HG03135 (cell line): ENCODE measurements around the gene RNF43.
"Not testable (repeated sequence)": the region's sequence is repeated elsewhere in the genome, so short reads cannot be mapped to it uniquely, and the experiment has no call there.

ENCODE experiments used
- ATAC-seq: cut with Tn5 transposase; IDR thresholded peaks from one replicate; pipeline ENCODE4 v1.9.1; 2021; ENCODE audit warnings: mild to moderate bottlenecking, moderate library complexity; ENCODE audit not compliant: unreplicated experiment

RNF43 gene

DNA sequence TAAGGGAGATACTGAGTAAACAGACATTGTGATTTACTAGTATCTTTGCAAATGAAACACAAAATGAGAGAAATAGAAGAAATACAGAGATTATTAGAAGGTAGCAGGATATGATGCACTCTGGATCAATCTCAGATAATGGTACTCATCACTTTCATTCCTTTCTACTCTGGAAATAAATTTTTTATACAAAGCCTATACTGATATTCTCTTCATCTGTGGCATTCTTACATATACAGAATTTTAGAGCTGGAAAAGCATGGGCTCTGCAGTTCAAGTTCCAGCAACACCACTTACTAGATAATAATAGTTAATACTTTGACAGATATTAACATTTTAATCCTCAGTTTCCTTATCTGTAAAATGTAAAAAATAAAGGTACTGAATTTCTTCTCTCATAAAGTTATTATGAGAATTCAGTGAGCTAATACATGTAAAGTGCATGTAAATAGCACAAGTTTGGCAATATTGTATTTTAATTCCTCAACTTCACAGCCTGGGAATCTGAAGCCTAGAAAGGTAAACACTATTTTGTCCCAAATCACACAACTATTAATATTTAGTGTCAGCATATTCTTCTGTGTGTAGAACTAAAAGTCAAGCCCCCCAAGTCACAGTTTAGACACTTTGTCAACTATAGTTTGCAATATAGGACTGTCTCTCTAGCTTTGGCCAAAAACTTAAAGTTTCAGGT lies 6.5 kb downstream of the RNF43 start:
- no peak for ATAC-seq

DNA sequence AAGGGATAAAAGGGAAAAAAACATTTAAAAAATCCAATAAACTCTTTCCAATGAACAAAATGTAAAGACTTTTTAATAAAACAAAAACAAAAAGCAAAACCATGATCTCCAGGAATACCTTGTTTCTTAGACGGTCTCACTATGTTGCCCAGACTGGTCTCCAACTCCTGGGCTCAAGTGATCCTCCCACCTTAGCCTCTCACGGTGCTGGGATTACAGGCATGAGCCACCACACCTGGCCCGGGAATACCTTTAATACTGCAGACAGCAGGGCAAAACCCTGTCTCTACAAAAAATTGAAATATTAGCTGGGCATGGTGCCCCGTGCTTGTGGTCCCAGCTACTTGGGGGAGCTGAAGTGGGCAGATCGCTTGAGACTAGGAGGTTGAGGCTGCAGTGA lies 7.9 kb downstream of the RNF43 start:
- no peak for ATAC-seq

DNA sequence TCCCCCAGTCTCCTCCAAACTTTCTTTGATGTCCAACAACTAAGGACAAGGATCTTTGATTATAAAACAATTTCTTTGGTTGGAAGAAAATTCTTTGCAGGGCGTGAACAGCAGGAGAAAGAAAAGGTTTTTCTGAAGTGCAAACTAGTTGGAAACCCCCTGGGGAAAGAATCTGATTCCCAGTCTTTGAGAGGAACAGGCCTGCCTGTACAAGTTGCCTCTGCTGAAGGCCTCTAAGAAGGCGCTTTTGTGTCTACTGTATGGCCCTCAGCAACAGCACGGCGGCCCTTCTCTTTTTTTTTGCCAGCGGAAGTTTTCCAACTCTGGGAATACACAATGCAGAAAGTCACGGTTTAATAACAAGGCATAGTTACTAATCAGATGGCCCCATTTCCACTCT lies 14.0 kb downstream of the RNF43 start:
- ATAC-seq, result no peak

DNA sequence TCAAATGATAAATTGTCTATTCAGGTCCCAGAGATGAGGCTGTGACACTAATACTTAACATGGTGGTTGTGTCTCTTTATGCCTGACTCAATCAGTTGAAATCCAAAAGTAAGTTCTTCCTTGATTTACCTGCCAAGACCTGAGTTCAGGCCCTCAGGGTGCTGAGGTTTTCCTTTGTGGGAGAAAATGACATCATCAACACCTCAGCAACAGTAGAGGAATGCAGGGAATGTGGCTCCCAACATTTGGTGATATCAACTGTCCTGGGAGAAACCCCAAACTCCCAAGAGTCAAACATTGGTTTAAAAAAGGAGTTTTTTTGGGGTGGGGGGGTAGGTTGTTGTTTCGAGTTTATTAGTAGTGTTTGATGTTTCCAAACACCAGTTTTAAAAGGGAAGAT lies 14.7 kb downstream of the RNF43 start:
- no peak for ATAC-seq

DNA sequence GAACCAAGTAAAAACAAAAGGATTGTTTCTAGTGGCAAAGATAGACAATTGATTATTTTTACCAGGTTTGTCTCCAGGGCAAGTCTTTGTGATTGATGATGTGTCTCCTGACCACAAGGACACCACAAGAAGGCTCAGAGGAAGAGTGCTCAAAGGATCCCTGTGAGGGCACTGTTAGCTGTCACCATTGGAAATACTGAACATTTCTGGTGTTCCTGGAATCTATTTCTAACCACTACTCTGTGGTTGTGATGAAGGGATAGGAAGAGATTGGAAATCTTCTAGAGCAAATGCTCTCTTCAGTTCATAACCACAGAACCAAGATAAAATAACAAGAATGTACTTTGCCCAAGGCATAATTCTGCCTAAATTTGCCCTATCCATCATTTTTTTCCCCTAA lies 15.3 kb downstream of the RNF43 start:
- no peak for ATAC-seq

DNA sequence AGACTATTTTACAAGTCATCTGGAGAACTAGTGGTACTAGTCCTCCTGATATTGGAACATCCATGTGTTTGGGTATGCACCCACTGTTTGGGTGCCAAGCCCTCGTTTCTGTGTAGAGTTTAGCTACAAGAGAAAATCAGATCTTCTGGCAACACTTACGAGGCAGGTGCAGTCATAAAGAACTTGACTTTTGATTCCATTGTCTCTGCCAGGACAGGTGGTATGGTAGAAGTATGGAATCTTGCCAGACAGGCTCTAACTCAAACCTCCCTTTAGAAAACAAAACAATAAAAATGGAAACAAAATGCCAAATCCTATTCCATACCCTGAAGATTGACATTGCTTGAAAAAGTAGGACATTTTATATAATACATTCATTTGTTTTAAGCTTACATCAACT lies 16.0 kb downstream of the RNF43 start:
- no peak for ATAC-seq

DNA sequence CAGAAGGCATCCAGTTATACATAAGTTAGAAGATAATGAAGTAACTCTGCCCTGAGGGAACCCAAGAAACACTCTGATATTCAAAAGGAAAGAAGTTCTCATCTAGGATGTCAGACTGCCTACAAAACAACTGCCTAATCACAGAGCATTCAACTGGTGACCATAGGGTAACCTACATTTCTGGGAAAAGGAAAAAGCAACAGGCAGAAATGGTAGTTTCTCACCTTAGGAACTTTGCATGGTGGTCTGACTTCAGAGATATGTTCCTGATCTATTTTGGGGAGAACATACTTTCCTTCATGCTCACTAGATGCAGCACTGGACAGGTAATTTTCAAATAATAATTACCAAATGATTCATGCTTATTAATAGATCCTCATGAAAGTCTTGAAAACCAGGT lies 16.5 kb downstream of the RNF43 start:
- no peak for ATAC-seq

DNA sequence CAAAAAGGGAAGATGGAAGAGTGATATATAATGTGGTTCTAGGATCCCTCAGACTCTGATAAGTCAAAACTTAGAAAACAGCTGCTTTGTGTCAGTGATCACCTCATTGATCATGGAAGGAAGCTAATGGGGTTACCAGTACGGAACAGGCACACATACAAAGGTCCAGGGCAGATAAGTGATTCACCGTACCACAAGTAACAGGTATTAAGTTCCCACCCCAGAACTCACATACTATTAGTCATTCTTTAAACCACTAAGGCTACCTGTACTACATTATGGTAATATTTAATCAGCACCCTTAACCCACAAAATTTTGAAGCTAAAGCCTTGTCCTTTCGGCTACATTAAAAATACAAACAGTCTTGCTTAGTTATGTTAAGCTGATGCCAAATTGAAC lies 17.4 kb downstream of the RNF43 start:
- no peak for ATAC-seq

DNA sequence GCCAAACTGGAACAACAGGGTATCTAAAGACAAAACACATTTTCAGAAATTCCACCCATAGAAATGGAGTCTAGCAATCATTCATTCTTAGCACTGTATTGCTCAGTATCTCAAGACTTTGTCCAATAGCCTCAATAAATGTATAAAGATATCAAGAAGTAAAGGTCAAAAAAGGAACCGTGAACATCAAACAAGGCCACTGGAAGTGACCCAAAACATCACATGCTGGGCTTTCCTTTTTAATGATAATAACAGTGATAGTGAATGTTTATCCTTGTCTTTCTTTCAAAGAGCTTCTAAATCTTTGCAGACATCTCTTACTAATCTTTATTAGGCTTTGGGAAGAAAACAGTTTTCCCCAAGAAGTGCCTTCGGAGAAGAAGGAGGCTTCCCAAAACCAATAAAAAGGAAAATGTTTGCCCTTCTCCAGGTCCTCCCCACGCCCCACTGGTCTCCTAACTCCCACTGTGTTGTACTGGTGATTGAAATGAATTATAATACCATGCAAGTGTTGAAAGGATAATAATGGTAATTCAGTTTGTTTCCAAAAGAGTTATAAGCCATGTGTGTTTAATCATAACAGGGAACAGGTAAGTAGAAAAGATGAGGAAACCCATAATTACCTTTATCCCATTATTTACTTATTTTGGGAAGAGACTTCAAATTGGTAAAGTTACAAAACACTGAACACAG lies 18.6 kb downstream of the RNF43 start:
- no peak for ATAC-seq

DNA sequence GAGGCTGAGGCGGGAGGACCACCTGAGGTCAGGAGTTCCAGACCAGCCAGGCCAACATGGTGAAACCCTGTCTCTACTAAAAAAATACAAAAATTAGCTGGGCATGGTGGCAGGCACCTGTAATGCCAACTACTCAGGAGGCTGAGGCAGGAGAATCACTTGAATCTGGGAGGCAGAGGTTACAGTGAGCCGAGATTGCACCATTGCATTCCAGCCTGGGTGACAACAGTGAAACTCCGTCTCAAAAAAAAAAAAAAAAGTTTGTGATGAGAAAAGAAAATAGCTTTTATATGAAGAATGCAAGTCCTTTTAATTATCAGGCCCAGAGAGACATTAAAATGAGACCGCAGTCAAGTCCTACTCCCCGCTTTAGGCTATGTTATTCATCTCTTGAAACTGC lies 19.9 kb downstream of the RNF43 start:
- not testable (repeated sequence) for ATAC-seq

DNA sequence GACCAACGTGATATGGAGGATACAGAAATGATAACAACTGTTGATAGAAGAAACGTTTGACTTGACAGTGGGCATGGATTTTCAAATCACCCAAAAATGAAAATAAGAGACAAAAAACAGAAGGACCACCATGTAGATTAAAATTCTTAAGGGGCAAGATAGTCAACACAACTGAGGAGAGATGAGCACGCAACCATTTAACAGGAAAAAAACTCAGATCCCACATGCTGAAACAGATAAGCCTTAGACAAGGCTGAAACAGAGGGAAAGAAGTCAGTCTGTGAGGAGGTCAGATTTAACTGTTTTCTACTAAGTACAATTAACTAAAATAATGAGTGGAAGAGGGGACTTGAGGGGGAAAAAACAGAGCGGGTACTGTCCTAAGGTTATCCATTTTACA lies 21.2 kb downstream of the RNF43 start:
- no peak for ATAC-seq

DNA sequence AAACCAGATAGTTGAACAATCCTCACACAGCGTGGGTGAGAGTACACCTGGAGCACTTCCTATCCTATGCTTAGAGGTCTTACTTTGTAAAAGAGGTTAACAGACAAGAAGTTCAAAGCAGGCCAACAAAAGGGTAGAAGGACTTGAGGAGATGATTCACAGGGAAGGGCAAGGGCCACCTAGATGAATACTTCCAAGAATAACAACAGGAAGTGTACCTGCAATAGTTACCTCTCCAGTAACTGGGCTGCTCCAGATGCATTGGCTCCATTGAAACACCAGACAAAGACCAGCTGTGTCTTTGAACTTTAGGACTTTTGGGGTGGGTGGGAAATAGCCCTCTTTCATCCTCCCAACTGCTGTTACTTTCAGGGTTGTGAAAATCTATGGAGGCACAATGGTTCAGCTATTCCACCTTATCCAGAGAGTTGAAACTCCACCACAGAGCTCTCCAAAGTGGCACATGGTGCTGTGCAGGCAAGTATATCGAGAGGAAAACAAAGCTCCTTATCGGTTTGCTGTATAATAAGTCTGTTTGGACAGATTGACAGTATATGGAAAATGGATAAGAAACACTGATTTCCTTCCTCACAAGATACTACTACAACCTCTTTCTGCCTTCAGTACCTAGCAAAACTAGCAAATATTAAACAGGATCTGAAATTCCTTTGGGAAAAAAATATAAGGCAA lies 22.7 kb downstream of the RNF43 start:
- no peak for ATAC-seq

DNA sequence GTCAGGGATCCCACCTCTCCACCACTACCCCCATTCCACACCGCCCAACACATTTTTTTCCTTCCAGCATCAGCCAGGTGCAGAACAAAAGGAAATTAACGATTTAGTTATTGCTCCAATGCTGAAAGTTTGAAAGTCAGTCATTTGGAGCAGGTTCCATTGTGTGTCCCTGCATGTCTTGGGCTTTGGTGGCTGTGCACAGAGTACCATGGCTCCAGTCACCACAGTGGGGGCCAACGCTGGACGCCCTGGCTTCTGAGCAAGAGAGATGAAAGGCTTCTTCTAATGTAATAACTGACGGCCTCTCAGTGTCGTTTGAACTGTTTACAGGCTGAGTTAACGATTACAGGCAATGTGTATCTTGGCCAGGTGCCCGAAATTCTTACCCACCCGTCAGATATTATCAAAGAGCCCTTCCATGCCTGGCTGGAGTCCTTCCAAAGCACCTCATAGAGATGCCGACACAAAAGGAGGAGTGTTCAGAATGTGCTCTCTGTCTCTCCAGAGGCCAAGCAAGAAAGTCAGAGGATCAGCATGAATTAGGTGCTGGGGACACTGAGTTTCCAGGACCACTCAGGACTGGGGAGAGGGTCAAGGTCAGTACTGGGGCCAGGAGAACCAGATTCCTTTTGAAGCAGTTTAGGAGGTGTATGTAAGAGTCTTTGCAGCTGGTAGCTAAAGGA lies 25.9 kb downstream of the RNF43 start:
- no peak for ATAC-seq

DNA sequence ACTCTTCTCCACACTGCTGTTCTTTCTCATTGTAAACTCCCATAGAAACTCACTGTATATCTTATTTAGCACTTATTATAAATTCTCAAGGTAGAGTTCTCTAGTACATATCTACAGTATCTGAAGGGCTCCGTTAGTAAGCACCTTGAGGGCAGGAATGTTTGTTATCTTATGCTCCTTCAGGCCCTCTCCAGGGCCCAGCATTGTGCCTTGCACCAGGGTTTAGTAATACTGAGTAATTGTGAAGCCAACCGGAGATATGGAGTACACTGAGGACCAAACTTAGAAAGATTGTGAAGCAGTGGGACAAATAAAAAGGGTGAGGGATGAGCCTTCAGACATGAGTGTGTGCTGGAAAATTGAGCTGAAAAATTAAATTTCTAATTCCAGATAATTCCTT lies 26.4 kb downstream of the RNF43 start:
- no peak for ATAC-seq

DNA sequence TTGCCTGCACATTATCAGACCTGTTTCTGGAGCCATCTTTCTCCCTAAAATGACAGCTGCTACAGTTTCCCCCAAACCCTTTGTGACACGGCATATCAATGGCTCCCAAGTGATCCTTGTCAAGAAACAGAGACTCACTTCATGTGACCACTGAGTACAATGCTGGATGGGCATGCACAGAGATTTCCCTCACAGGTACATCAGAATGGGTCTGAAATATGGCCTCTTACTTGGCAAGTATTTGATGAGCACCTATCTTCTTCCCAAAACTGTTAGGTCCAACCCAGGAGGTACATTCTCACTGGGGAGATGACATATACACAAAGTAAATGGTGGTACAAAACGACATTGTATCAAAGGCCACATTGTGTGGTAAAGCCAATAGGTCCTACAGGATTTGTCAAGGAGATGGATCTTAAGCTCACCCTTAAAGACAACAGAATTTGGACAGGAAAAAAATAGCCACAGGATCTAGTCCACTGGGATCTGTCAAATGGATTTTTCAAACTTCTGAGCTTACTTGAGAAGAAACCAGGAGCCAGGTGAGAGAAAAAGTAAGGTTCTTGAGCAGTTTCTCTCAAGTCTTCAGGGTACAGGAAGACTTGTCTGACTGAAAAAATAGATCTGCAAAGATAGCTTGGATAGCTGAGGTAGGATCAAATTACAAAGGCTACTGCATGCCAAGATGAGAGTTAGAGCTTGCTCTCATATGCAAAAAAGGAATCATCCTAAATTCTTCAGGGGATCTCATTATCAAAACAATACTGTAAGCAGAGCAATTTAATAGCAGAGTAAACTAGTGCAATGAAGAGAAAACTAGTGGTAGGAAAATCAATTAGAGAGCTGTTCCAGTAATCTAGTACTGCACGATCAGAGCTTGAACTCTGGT lies 28.8 kb downstream of the RNF43 start:
- ATAC-seq, result no peak

DNA sequence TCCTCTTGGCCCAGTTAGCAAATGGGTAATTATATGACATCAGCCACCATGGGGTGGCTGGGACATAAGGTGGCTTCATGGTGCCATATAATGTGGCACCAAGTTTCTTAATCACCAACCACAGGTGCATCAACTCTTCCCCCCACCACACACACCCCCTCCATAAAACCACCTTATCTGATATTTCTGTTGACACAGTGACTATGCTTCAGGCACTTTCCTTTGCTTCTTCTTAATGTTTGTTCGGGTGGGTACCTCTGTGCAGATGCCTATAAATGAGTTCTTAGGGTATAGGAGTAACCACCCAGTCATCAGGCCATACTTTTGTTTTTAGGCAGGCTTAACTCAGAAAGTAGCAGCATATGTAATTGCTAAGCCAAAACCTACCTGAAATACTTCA lies 29.5 kb downstream of the RNF43 start:
- no peak for ATAC-seq

DNA sequence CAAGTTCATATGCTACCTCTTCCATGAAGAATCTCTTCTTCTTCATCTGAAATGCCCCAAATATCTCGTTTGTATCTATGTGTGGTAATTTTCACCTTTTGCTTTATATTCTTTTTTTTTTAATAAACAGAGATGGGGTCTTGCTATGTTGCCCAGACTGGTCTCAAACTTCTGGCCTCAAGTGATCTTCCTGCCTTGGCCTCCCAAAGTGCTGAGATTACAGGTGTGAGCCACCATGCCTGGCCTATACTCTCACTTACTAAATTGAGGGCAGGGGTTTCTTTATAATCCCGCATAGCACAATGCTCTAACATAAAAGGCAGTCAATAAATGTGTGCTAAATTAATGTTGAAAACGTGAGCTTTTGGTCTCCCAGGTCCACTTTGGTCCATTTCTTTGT lies 30.6 kb downstream of the RNF43 start:
- ATAC-seq, result no peak

DNA sequence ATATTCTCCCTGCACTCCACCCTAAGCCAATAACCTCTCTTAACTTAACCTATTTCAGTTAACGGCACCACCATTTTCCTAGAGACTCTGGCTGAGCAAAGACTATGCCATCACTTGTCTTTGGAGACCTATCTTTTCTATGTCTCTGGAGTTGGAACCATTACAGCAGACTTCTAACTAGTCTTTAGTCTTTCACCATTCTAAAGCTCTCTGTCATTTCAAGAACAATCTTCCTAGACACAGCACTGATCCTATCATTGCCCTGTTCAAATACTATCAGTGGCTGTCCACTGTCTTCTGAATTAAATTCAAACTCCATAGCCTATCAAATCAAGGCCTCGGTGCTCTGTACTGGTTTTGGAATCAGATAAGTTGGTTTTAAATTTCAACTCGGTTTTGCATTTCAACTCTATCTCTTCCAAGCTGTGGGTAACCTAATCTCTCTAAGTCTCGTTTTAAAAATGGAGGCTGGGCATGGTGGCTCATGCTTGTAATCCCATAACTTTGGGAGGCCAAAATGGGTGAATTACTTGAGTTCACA lies 31.9 kb downstream of the RNF43 start:
- ATAC-seq, result no peak

DNA sequence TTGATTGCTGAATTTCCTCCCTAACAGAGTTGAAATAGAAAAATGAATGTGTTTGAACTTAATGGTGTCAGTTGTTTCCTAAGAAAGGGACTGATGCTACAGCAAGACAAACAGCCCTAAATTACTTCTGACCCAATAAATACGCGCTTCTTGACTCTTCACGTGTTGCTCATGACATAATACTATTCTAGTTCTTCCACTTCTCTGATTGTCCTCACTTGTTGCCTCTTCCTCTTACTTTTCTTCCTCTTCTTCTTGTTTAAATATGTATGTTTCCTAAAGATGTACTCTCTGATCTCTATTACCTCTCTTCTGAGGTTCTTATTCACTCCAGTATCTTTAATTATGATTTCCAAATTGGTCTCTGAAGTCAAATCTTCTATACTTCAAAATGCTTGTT lies 32.4 kb downstream of the RNF43 start:
- ATAC-seq, result no peak

DNA sequence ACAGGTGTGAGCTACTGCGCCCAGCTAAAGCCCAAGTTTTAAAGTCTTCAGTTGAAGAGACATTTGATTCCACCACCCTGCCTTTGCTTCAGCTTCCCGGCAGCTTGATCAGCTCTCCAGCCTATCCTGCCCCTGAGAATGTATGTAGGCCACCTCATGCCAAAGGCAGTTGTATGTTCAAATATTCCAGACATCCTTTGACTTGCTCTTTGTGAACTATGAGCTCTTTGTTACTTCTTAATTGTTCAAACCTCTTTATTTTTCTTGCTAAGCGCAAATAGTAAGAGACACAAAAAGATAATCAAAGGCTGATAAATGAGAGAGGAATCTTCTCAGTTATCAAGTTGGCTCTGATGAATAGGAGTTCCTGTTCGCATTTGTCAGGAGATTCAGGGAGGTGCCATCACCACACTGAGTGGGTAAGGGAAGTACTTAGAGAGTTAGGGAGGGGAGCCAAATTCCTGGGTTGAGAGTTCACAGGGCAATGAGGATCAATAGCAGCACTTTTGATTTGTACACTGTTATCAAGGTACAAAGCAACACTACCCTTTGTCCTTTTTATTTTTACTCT lies 33.4 kb downstream of the RNF43 start:
- no peak for ATAC-seq
